Omental fat pad (tissue), 4 donors: ENCODE measurements around the gene KIAA0513. TPM values are rescaled to one million over a fixed set of nuclear protein-coding genes. Genes with fewer than 3 reads are reported as not detected.
"Not testable (repeated sequence)": the region's sequence is repeated elsewhere in the genome, so short reads cannot be mapped to it uniquely, and the experiment has no call there.

Source experiments
- ATAC-seq: fragments of 150-250 bp; one replicate; pipeline ENCODE4 v1.9.1; 2016; ENCODE audit warnings: mild to moderate bottlenecking, moderate library complexity; ENCODE audit not compliant: low FRiP score
- DNase-seq: peaks from one replicate; pipeline ENCODE4 v3.0.0-alpha.2; 2019; ENCODE audit warnings: low spot score
- total RNA-seq, 4 donors: library from RNA; depleted of rRNA; stranded (reverse); fragments of >200 nt; gene quantifications; one replicate each; pipeline ENCODE4 v1.1.0, GENCODE V29; 2016
- TF ChIP-seq, protein P1 (sequence below), 3 donors: fragments of 450-650 bp; IDR thresholded peaks; one replicate each; pipeline ENCODE4 v1.5.1; 2016 to 2017; ENCODE audit warnings: antibody characterized with exemption in 3 of 3, mild to moderate bottlenecking in 3 of 3, moderate library complexity in 2 of 3

KIAA0513 gene
- total RNA-seq, 4 donors from 2014 or later, result 9.1 to 13.2 (median 11.2) TPM

DNA sequence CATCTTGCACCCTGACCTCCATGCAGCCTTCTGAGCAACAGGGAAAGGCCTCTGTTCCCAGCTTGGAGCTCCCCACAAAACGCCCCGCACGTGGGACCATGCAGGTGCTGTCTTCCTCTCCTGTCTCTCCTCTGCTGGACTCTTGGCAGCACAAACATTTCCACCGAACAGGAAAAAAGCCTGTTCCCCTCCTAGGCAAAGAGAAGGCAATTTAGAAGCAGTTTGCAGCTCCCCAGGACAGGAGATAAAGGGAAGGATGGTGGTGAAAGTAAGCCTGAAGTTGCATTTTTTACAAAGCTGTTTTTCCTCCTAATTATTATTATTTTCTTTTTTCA is 92.4 kb downstream of the KIAA0513 start:
- ATAC-seq, result no peak
- DNase-seq, result no peak
- TF ChIP-seq, protein P1, sequence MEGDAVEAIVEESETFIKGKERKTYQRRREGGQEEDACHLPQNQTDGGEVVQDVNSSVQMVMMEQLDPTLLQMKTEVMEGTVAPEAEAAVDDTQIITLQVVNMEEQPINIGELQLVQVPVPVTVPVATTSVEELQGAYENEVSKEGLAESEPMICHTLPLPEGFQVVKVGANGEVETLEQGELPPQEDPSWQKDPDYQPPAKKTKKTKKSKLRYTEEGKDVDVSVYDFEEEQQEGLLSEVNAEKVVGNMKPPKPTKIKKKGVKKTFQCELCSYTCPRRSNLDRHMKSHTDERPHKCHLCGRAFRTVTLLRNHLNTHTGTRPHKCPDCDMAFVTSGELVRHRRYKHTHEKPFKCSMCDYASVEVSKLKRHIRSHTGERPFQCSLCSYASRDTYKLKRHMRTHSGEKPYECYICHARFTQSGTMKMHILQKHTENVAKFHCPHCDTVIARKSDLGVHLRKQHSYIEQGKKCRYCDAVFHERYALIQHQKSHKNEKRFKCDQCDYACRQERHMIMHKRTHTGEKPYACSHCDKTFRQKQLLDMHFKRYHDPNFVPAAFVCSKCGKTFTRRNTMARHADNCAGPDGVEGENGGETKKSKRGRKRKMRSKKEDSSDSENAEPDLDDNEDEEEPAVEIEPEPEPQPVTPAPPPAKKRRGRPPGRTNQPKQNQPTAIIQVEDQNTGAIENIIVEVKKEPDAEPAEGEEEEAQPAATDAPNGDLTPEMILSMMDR (IDR thresholded peaks at IDR 0.05), result no peak

DNA sequence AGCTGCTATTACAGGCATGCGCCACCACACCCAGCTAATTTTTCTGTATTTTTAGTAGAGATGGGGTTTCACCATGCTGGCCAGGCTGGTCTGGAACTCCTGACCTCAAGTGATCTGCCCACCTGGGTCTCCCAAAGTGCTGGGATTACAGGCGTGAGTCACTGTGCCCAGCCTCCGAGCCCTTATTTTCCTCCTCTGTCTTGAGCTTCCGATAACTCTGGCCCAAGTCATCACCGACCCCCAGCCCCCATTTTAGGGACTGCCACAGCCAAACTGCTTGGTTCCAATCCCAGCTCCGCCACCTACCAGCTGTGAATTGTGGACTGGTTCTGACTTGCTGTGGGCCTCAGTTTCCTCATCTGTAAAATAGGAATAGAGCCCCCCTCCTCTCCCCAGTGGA is 95.8 kb downstream of the KIAA0513 start:
- not testable (repeated sequence) for DNase-seq, ATAC-seq

DNA sequence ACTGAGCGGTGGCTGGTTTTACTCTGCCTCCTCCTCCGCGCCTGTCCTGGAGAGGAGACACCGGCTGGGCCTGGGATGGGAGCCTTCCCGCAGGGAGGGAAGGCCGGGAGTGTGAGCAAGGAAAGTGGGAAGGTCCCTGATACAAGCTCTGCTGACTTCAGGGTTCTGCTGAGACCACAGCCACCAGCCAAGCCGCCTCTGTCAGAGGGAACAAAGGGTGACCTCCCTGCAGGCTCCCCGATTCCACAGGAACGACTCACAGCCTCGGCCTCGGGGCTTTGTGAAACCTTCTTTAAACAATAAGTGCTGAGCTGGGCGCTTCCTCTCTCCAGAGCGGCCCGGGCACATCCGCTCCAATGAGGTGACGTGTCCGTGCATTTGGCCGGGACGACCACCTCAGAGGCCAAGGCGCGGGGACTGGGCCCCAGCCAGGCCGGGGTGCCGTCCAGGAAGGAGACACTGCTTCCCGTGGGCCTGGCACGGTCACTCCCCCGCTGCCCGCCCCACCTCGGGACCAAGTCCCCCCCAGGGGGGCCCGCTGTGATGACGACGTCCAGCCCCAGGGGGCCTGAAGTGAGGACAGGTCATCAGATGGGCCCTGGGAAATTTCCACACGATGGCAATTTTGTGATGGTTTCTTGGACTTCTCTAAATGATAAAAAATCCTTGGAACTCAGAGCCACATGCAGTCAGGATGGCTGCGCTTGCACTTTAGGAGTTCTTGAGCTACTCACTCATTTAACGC is 96.5 kb downstream of the KIAA0513 start:
- DNase-seq (no peak), ATAC-seq (no peak)
- TF ChIP-seq, protein P1 (IDR thresholded peaks at IDR 0.05), result no peak

DNA sequence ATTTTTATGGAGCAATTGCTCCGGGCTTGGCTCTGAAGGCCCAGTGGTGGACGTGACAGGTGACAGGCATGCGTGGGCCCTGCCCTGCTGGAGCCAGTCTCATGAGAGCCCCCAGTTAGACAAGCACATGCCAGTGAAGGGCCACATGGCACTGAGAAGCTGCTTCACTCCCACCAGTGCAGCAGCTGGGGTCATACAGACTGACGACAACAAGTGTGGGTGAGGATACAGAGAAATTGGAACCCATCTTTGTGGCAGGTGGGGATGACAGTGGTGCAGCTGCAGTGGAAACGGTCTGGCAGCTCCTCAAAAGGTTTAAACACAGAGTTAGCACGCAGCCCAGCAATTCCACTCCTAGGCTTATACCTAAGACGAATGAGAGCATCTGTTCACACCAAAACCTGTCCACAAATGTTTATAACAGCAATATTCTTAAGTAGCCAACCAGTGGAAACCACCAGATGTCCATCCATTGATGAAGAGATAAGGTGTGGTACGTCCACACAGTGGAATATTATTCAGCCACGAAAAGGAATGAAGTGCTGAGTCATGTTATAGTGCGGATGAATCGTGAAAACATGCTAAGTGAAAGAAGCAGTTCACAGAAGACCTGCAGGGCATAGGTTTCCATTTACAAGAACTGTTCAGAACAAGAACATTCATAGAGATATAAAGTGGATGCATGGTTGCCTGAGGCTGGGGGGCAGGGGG is 97.2 kb downstream of the KIAA0513 start:
- DNase-seq (no peak), ATAC-seq (no peak)
- TF ChIP-seq, protein P1 (IDR thresholded peaks at IDR 0.05), result no peak

DNA sequence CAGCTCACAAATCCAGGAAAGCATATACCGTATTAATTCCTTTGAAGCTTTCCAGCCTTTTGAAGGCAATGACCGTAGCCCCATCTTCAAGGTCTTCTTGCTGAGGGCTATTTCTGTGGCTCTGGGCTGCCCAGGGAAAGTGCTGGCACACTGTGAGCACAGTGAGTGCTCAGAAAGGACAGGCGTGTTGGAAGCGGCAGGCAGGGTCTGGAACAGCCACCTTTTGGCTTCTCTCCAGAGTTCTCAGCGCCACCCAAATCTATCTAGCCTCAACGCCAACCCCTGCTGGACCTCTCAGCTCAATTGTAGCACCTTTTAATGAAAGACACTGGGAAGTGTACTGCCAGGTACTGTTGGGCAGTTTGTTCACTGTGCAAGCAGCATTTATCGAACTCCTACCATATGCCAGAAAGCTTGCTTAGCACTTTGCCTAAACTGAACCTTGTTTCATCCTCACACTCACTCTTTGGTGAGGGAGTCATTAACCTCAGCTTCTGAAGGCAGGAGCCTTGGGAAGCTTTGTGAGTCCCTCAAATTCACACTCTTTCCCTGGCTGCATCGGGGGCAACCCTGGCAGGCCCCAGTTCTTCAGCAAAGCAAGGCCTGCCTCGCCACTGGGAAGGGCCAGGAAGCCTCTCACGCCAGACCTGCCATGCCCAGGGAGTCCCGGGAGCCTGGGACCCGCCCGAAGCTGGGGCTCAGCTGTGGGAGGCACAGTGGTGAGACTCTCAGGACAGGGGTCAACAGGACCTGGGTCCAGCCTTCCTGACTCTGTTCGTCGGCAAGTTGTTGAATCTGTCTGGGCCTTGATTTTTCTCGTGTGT is 98.2 kb downstream of the KIAA0513 start:
- TF ChIP-seq, protein P1 (IDR thresholded peaks at IDR 0.05), result no peak

DNA sequence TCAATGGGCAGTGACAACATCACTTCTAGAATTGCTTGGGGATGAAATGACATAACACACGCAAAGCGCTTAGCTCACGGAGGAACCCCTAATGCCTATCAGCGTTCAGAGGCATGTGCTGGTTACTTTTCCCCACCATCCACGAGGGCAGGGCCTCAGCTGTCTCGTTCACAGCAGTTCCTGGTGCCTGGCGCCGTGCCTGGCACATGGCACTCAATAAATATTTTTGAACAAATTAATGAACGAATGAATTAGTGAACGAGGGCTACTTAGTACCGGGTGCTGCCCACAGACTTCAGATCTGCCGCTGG is 98.8 kb downstream of the KIAA0513 start:
- TF ChIP-seq, protein P1 (IDR thresholded peaks at IDR 0.05), result no peak
- no peak for ATAC-seq
- no peak for DNase-seq

More for the DNA sequence above, 98.2 kb downstream of the KIAA0513 start:
- DNase-seq (no peak), ATAC-seq (no peak)

DNA sequence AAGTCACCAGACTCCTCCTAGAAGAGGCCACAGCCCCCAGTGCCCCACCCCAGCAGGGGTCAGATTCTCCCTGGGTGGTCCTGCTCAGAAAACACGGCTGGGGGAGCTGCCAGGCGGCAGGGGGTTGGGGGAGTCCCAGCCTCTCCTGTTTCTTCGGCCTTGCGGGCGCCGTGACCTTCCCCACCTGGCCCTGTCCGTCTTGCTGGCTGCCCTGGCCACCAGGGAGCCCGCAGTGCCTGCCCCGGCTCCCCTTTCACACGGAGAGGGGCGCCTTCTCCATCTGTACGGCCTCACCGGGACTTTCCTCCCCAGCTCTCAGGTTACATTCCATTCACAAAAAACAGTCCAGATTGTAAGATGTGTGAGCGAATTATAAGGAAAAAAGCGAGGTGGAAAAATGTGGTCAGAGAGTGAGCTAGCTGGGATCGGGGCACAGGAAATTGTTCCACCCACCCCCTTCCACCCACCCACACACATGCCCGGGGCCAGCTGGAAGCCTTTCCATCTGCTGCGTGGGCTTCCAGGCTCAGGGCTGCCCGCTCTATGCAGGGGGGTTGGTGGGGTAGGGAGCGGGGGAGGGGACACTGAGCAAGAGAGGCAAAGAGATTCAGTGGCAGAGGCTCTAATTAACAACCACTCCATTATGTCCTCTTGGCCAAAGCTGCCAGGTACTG is 99.2 kb downstream of the KIAA0513 start:
- TF ChIP-seq, protein P1 (IDR thresholded peaks at IDR 0.05), result no peak
- ATAC-seq (peak; percentile 90), DNase-seq (no peak)
